Amniotic epithelial cell (primary cell): ENCODE data around the gene GALNT2.

Experiments
- DNase-seq: peaks from one replicate; pipeline ENCODE4 v3.0.0-alpha.2; 2010; ENCODE audit warnings: low read depth

The GALNT2 gene

GRCh38 chr1:230146709-230147108 is 79.7 kb downstream of the GALNT2 start:
- no peak for DNase-seq

- no peak for DNase-seq
Measured at GRCh38 chr1:230147253-230148125, 80.5 kb downstream of the GALNT2 start.

- DNase-seq: no peak
Measured at GRCh38 chr1:230148126-230148652, 81.2 kb downstream of the GALNT2 start.

GRCh38 chr1:230148768-230149469 is 81.9 kb downstream of the GALNT2 start:
- DNase-seq: no peak

GRCh38 chr1:230149751-230150584 is 82.9 kb downstream of the GALNT2 start:
- no peak for DNase-seq

- DNase-seq: no peak
Measured at GRCh38 chr1:230150615-230151014, 83.6 kb downstream of the GALNT2 start.

GRCh38 chr1:230151924-230152468 is 85.0 kb downstream of the GALNT2 start:
- no peak for DNase-seq

DNA sequence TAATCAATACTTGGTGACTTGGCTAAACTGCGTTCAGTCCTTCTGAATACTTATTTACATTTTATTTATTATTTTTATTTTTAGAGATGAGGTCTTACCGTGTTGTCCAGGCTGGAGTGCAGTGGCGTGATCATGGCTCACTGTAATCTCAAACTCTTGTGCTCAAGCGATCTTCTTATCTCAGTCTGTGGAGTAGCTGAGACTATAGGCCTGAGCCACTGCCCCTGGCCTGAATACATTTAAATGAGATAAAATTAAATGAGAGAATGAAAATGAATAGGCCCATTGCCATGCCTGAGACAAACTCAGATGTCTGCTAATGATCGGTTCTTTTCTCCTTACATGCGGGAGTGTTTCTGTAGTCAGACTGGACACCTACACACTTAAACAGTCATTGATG is 86.0 kb downstream of the GALNT2 start:
- DNase-seq: peak; percentile 48

- DNase-seq: peak; percentile 98
Measured at GRCh38 chr1:230153641-230154296, 86.7 kb downstream of the GALNT2 start.

DNA sequence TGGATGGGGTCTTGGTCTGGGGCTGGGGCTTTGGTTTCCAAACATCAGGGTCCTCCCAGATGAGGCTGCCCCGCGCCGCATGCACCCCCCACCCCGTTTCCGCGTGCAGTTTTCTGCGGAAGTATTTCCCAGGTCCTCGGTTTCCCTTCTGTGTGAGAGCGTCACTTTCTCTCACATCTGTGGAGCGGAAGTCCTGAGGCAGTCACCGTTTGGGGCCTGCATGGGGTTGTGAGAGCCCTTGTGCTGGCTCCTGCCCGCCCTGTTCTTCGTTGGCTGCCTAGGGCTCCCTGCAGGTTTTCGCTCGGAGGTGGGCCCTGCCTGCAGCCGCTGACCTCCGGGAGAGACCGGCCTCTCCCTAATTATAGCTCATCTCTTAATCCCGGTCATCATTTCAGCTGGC is 88.0 kb downstream of the GALNT2 start:
- no peak for DNase-seq

DNA sequence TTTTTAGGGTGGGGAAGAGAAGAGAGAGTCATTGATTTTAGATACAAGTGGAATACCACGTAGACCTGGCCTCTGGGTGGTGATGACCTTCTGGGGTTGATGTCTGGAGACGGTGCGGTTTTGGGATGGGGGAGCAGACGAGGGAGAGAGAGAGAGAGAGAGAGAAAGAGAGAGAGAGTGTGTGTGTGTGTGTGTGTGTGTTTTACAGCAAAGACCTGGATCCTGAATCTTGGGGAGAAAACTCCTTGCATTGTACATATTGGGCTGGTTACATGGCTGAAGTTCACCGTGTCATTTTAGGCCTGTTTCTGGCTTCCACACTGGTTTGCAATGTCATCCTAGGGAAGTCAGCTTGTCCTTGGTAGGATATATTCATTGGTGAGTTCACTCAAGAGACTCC is 89.0 kb downstream of the GALNT2 start:
- no peak for DNase-seq

GRCh38 chr1:230156536-230156935 is 89.5 kb downstream of the GALNT2 start:
- no peak for DNase-seq

DNA sequence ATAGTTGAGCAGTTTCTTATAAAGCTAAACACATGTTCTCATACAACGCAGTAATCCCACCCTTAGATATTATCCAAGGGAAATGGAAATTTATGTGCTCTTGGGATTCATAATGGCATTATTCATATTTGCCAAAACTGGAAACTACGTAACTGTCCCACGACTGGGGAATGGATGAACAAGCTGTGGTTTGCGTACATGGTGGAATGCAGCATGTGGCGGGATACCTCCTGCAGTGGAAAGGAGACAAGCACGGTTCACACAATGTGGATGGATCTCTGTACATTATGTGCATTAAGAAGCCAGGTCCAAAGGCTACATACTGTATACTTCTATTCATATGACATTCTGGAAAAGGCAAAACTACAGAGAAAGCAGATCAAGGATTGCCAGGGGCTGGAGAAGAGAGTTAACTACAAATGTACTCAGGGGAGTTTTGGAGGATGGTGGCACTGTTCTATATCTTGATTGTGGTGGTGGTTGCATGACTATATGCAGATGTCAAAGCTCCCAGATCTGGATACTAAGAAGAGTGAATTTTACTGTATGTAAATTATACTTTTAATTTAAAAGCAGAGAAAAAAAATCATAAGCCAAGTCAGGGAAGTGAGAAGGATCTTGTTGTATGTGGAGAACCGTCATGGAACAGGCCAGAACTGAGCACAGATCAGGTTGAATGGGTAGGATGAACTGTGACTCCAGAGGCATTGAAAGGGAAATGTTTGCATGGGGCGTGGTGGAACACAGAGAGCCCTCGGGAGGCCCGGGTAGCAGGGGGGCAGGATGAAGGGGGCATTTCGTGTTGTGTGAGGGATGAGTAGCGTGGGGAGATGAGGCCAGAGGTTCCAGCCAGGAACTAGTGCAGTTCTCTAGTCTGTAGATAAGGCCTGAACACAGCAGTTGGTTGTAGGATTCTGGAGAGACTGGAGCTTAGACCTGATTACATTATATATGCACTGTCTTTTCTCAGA is 90.7 kb downstream of the GALNT2 start:
- peak; percentile 68 for DNase-seq

- DNase-seq: peak; percentile 74
Measured at GRCh38 chr1:230158415-230159291, 91.6 kb downstream of the GALNT2 start.

DNA sequence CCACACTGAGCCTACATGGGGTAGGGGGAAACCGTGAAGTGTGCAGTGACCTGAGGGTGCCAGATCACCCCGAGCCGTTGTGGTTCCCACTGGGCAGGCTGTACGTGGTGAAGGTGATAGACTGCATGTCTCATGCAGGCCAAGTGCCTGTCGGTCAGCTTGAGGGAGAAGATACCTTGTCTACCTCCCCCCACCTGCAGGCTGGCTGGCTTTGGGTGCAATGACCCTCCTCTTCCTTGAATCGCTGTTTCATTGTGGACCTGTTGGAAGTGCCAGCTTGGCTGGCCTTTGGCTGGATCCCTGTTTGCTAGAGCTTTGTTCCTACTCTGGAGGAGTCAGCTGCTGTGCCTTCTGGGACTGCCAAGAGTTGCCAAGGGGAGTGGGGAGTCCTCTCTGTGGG is 92.5 kb downstream of the GALNT2 start:
- DNase-seq: no peak

GRCh38 chr1:230160957-230161771 is 94.1 kb downstream of the GALNT2 start:
- no peak for DNase-seq

DNA sequence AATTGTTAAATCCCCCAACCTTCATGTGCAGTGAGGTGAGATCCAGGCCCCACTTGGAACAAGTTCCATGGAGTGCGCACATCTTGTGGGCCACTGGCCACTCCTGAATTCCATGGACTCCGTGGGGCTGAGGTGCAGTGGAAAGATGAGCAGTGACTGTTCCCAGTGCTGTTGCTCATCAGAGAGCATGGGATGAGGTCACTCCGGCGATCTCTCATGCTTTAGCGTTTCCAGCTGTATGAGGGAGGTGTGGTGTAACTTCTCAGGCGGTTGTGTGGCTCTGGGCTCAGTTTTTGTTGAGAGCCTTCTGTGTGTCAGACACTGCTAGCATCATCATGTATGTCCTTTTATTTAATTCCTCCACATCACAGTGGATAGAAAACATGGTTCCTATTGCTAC is 96.2 kb downstream of the GALNT2 start:
- peak; percentile 91 for DNase-seq

GRCh38 chr1:230163719-230164118 is 96.7 kb downstream of the GALNT2 start:
- no peak for DNase-seq
